OCI-LY3 (cell line): ENCODE results near the gene IQCM.

Experiments
- H2AFZ ChIP-seq: fragments of 200-600, 300-600 bp; shearing (Covaris generic); 2 replicates; pipeline ENCODE4 v1.6.0; 2014; ENCODE audit warnings: antibody characterized with exemption, low read depth, low read length
- H3K27ac ChIP-seq: fragments of 200-600, 300-600 bp; sonication (generic); 2 replicates; pipeline ENCODE4 v1.5.1; 2014; ENCODE audit warnings: mild to moderate bottlenecking, low read length, moderate library complexity, mixed read lengths
- H3K27me3 ChIP-seq: fragments of 200-600, 300-600 bp; sonication (generic); 2 replicates; pipeline ENCODE4 v1.6.1; 2014; ENCODE audit warnings: low read depth, low read length, mixed read lengths
- H3K36me3 ChIP-seq: fragments of 200-600, 300-600 bp; sonication (generic); replicated peaks from 2 replicates; pipeline ENCODE3; 2014; ENCODE audit warnings: low read depth, low read length, mixed read lengths
- H3K4me1 ChIP-seq: fragments of 300-600, 200-600 bp; sonication (generic); 2 replicates; pipeline ENCODE4 v1.6.1; 2014; ENCODE audit warnings: low read length, mixed read lengths
- H3K4me2 ChIP-seq: fragments of 200-600, 300-600 bp; sonication (generic); 2 replicates; pipeline ENCODE4 v1.6.1; 2014; ENCODE audit warnings: low read length, mixed read lengths
- H3K4me3 ChIP-seq: fragments of 300-600, 200-600 bp; sonication (generic); 2 replicates; pipeline ENCODE4 v1.5.1; 2014; ENCODE audit warnings: antibody characterized with exemption, mild to moderate bottlenecking, low read length, moderate library complexity
- H3K79me2 ChIP-seq: fragments of 300-600, 200-600 bp; shearing (Covaris generic); 2 replicates; pipeline ENCODE4 v1.6.1; 2014; ENCODE audit warnings: mild to moderate bottlenecking, low read length, mixed read lengths
- H3K9ac ChIP-seq: fragments of 300-600, 200-600 bp; shearing (Covaris generic); 2 replicates; pipeline ENCODE4 v1.6.0; 2014; ENCODE audit warnings: mild to moderate bottlenecking, low read length, moderate library complexity
- H3K9me3 ChIP-seq: fragments of 200-600, 300-600 bp; shearing (Covaris generic); 2 replicates; pipeline ENCODE4 v1.6.1; 2014; ENCODE audit warnings: low read length, mixed read lengths; ENCODE audit not compliant: insufficient read depth
- H4K20me1 ChIP-seq: fragments of 200-600, 300-600 bp; sonication (generic); 2 replicates; pipeline ENCODE4 v1.6.1; 2016; ENCODE audit warnings: low read length, mixed read lengths; ENCODE audit not compliant: insufficient read depth
- EZH2phosphoT487 ChIP-seq: fragments of 200-600 bp; shearing (Covaris generic); IDR thresholded peaks from 2 replicates; pipeline ENCODE4 v1.6.1; 2018; ENCODE audit warnings: antibody characterized with exemption, mixed run types, low read depth
- TF ChIP-seq, protein P1 (sequence below): fragments of 200-600, 300-600 bp; sonication (generic); IDR thresholded peaks from 2 replicates; pipeline ENCODE4 v1.5.1; 2014; ENCODE audit warnings: antibody characterized with exemption, low read length, low read depth

The IQCM gene

DNA sequence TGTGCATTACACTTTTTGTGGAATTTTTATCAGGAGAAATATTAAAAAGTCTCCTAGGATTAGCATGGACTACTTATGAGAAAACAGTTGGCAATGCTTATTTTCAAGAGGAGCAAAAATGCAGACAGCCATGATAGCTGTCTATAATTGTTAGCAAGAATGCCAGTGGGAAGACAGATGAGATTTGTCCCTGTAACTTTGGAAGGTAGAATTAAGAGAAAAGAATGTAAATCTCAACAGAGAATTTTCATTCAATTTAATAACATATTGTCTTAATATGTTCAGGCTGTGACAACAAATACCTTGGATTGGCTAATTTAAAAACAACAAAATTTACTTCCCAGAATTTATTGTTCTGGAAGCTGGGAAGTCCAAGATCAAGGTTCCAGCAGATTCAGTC lies 349.2 kb downstream of the IQCM start:
- no peak overlapping the region for H3K4me3 ChIP-seq
- no peaks in the 10 kb centered on the region for H3K27me3 ChIP-seq
- H3K4me2 ChIP-seq: no peak overlapping the region
- no peaks in the 10 kb centered on the region for H3K36me3 ChIP-seq
- H4K20me1 ChIP-seq: no peaks in the 10 kb centered on the region
- H3K9me3 ChIP-seq: no peaks in the 10 kb centered on the region
- H3K4me1 ChIP-seq: no peaks in the 10 kb centered on the region
- no peak overlapping the region for H2AFZ ChIP-seq
- no peak overlapping the region for H3K9ac ChIP-seq
- no peak overlapping the region for H3K27ac ChIP-seq
- no peaks in the 10 kb centered on the region for H3K79me2 ChIP-seq
- TF ChIP-seq, protein P1, sequence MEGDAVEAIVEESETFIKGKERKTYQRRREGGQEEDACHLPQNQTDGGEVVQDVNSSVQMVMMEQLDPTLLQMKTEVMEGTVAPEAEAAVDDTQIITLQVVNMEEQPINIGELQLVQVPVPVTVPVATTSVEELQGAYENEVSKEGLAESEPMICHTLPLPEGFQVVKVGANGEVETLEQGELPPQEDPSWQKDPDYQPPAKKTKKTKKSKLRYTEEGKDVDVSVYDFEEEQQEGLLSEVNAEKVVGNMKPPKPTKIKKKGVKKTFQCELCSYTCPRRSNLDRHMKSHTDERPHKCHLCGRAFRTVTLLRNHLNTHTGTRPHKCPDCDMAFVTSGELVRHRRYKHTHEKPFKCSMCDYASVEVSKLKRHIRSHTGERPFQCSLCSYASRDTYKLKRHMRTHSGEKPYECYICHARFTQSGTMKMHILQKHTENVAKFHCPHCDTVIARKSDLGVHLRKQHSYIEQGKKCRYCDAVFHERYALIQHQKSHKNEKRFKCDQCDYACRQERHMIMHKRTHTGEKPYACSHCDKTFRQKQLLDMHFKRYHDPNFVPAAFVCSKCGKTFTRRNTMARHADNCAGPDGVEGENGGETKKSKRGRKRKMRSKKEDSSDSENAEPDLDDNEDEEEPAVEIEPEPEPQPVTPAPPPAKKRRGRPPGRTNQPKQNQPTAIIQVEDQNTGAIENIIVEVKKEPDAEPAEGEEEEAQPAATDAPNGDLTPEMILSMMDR: no peak
- TF ChIP-seq EZH2phosphoT487: no peak

- no peak overlapping the region for H3K27ac ChIP-seq
- no peak for TF ChIP-seq EZH2phosphoT487
- TF ChIP-seq, protein P1: no peak
- no peak overlapping the region for H2AFZ ChIP-seq
Observed at GRCh38 chr4:149465955-149466354, 349.7 kb downstream of the IQCM start.

GRCh38 chr4:149443537-149443936 lies 372.1 kb downstream of the IQCM start:
- no peak overlapping the region for H2AFZ ChIP-seq
- peaks cover 6% of the 10 kb centered on the region for H3K4me1 ChIP-seq
- no peak overlapping the region for H3K9ac ChIP-seq
- no peaks in the 10 kb centered on the region for H4K20me1 ChIP-seq
- no peak overlapping the region for H3K4me2 ChIP-seq
- no peaks in the 10 kb centered on the region for H3K27me3 ChIP-seq
- no peaks in the 10 kb centered on the region for H3K9me3 ChIP-seq
- H3K79me2 ChIP-seq: no peaks in the 10 kb centered on the region
- H3K27ac ChIP-seq: no peak overlapping the region
- TF ChIP-seq, protein P1: no peak
- TF ChIP-seq EZH2phosphoT487: no peak
- H3K4me3 ChIP-seq: no peak overlapping the region
- H3K36me3 ChIP-seq: no peaks in the 10 kb centered on the region

More at GRCh38 chr4:149465955-149466354, 349.7 kb downstream of the IQCM start:
- Histone ChIP-seq H4K20me1 (no peaks in the 10 kb centered on the region), H3K36me3 (no peaks in the 10 kb centered on the region), H3K4me3 (no peak overlapping the region), H3K4me1 (no peaks in the 10 kb centered on the region), H3K4me2 (no peak overlapping the region), H3K79me2 (no peaks in the 10 kb centered on the region), H3K9ac (no peak overlapping the region), H3K27me3 (no peaks in the 10 kb centered on the region), H3K9me3 (no peaks in the 10 kb centered on the region)

- TF ChIP-seq, protein P1: no peak
- TF ChIP-seq EZH2phosphoT487: no peak
- Histone ChIP-seq H3K36me3 (no peaks in the 10 kb centered on the region), H3K4me3 (no peak overlapping the region), H3K9ac (no peak overlapping the region), H3K9me3 (no peaks in the 10 kb centered on the region), H4K20me1 (no peaks in the 10 kb centered on the region), H3K27me3 (no peaks in the 10 kb centered on the region), H3K27ac (no peak overlapping the region), H3K4me1 (no peaks in the 10 kb centered on the region), H3K4me2 (no peak overlapping the region), H2AFZ (no peak overlapping the region), H3K79me2 (no peaks in the 10 kb centered on the region)
Observed at GRCh38 chr4:149441338-149441737, 374.3 kb downstream of the IQCM start.
